PFSK-1 (cell line): Measurements from ENCODE around the gene SLC28A1.

Experiments
- POLR2AphosphoS5 ChIP-seq: IDR thresholded peaks from 2 replicates; pipeline ENCODE4 v1.6.1; 2012; ENCODE audit warnings: low read depth, mild to moderate bottlenecking, control low read depth, low read length, moderate library complexity
- REST ChIP-seq, 2 experiments: IDR thresholded peaks; 2 replicates each; pipeline versions ENCODE4 v1.6.1 to v1.8.0; 2011 to 2012; ENCODE audit warnings: low read depth in 2 of 2, low read length in 2 of 2, control low read depth in 1 of 2, inconsistent platforms in 1 of 2, mild to moderate bottlenecking in 1 of 2, moderate library complexity in 1 of 2; ENCODE audit not compliant: insufficient read depth in 1 of 2
- SIN3A ChIP-seq: IDR thresholded peaks from 2 replicates; pipeline ENCODE4 v1.6.1; 2012; ENCODE audit warnings: mild to moderate bottlenecking, low read length, moderate library complexity, borderline replicate concordance; ENCODE audit not compliant: insufficient read depth

DNA sequence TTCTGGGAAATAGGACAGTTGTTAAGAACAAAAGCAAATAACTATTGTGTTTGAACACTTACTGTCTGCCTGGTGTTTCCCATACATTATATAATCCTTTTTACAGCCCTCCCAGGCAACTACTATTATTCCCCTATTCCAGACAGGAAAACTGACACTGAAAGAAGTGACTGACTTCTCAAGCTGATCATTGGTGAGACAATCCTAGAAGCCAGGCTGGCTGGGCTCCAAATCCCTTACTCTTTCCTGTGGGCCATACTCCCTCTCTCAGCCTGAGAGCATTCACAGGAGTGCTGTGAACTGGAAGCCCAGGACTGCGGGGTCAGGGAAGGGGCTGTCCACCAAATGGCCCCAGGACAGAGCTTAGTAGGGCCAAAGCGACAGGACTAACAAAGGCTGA lies 58.0 kb downstream of the SLC28A1 start:
- TF ChIP-seq POLR2AphosphoS5 (no peak), SIN3A (no peak), REST (IDR thresholded peaks at IDR 0.05; ENCODE audit: insufficient read depth in 1 of 2, low read depth in 2 of 2, low read length in 2 of 2) (no peak)
